Inferior parietal cortex (tissue), 1 donor: ENCODE results near the gene CYP4F12.

Source experiments
- DNase-seq: peaks from one replicate; pipeline ENCODE4 v3.0.0-alpha.2; 2016; ENCODE audit errors: extremely low spot score

The CYP4F12 gene

GRCh38 chr19:15672580-15673175 is at the start of gene CYP4F12:
TSS of gene CYP4F12 (plus strand) at chr19:15673087. CDS start at chr19:15673530, 443 bp downstream.
- DNase-seq, result no peak

DNA sequence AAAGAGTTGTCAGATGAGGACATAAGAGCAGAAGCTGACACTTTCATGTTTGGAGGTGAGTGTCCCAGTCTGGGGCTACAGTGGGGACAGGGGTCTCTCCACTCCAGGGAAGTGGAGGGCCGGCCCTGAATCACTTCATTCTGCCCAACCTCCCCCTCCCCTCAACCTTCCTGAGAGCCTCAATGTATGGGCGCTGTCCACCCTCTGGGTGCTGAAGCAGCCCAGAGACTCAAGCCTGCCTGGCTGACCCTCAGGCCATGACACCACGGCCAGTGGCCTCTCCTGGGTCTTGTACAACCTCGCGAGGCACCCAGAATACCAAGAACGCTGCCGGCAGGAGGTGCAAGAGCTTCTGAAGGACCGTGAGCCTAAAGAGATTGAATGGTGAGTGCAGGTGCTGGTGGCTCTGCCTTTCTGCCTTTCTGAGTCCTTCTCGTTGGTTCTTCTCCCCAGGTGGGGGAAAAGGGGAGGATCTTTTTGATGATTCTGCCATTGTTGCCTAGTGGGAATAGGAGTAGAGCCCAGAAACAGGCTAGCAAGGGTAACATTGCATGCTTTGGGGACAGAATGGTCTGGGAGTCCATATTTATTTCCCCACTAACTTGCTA is 49.1 kb upstream of the CYP4F12 start:
- DNase-seq, result no peak

GRCh38 chr19:15628236-15629002 is 44.5 kb upstream of the CYP4F12 start:
- no peak for DNase-seq

GRCh38 chr19:15629003-15629880 is 43.6 kb upstream of the CYP4F12 start:
- peak; percentile 70 for DNase-seq

GRCh38 chr19:15631817-15632216 is 41.1 kb upstream of the CYP4F12 start:
- DNase-seq, result no peak

GRCh38 chr19:15633082-15633835 is 39.6 kb upstream of the CYP4F12 start:
- DNase-seq, result no peak

DNA sequence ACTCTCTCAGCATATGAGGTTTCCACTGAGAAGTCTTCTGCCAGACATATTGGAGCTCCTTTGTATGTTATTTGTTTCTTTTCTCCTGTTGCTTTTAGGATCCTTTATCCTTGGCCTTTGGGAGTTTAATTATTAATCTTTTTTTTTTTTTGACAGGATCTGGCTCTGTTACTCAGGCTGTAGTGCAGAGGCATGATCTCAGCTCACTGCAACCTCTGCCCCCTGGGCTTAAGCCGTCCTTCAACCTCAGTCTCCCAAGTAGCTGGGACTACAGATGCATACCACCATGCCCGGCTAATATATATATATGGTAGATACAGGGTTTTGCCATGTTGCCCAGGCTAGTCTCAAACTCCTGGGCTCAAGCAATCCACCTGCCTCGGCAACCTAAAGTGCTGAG is 38.8 kb upstream of the CYP4F12 start:
- DNase-seq, result no peak

DNA sequence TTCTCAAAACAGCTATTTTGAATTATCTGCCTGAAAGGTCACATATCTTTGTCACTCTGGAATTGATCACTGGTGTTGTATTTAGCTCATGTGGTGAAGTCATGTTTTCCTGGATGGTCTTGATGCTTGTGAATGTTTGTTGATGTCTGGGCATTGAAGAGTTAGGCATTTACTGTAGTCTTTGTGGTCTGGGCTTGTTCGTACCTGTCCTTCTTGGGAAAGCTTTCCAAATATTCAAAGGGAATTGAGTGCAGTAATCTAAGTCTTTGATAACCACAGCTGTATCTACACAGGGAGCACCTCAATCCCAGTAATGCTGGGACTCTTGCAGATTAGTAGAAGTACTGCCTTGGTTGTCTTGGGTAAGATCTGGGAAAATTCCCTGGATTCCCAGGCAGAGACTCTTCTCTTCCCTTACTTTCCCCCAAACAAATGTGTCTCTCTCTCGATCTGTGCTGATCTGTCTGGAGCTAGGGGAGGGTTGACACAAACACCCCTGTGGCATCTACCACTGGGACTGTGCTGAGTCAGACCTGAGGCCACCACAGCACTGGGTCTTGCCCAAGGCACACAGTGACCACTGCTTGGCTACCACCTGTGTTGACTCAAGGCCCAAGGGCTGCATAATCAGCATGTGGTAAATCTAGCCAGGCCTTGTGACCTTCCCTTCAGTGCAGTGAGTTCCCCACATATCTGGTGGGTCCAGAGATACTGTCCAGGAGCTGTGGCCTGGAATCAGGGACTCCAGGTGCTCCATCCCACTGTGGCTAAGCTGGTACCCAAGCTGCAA is 37.7 kb upstream of the CYP4F12 start:
- no peak for DNase-seq

GRCh38 chr19:15636026-15636425 is 36.9 kb upstream of the CYP4F12 start:
- peak; percentile 55 for DNase-seq

GRCh38 chr19:15639596-15639995 is 33.3 kb upstream of the CYP4F12 start:
- no peak for DNase-seq

GRCh38 chr19:15640294-15640903 is 32.5 kb upstream of the CYP4F12 start, which contains the start of gene CYP4F3:
TSS of gene CYP4F3 (plus strand) at chr19:15640897. CDS start at chr19:15641416, 519 bp downstream.
- peak; percentile 63 for DNase-seq

DNA sequence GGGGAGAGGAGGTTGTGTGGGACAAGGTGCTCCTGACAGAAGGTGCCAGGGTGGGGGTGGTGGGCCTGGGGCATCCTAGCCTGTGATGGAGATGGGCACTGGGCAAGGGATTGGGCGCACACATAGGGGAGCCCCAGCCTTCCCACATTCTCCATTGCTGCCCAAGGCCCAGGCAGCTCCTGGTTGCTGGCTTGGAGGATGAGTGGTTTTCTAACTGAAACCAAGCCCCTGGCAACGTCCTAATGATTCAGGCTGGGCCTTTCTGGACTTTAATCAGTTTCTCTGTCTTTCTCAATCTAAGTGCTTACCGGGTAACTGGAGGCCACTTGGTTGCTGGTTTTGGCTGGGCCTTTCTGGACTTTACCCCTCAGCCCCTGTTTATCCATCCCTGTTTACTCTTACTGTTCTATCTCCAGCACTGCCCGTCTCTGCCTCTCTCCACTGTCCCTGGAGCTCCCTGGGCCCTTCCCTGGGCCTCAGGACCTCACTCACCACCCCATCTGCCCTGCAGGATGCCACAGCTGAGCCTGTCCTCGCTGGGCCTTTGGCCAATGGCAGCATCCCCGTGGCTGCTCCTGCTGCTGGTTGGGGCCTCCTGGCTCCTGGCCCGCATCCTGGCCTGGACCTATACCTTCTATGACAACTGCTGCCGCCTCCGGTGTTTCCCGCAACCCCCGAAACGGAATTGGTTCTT is 31.8 kb upstream of the CYP4F12 start:
- no peak for DNase-seq

DNA sequence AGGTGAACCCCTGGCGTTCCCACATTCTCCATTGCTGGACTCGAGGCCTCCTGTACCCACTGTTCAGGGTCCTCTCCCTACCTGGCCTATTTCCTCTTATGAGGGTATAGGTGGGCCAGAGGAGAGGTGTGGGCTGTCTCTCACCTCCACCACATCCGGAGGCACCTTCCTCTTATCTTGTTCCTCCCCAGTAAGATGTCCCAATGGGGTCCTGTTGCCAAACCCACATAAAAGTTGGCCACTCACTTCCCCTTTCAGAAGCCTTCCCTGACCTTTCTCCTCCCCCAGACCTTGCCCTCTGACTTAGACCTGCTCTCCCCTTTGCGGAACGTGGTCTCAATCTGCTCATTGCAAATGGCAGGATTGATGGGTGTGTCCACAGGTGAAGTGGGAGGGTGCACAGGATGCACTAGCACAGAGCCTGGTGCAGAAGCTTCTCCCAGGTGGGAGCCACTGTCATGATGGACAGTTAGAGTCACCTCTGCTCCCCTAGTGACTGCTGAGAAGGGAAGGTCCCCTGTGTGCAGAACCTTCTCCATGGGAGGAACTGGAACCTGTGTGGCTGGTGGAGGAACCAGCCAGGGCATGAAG is 30.9 kb upstream of the CYP4F12 start:
- no peak for DNase-seq

DNA sequence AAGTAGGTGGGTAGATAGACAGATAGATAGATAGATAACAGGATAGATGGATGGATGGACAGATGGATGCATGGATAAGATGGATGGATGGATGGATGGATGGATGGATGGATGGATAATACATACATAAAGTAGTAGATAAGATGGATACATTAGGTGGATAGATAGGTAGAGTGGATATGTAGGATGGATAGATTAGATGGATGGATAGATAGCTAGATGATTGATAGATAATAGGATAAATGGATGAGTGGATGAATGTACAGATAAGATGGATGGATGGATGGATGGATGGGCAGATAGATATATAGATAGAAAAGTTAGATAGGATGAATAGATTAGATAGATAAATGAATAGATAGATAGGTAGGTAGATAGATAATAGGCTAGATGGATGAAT is 30.1 kb upstream of the CYP4F12 start:
- no peak for DNase-seq

DNA sequence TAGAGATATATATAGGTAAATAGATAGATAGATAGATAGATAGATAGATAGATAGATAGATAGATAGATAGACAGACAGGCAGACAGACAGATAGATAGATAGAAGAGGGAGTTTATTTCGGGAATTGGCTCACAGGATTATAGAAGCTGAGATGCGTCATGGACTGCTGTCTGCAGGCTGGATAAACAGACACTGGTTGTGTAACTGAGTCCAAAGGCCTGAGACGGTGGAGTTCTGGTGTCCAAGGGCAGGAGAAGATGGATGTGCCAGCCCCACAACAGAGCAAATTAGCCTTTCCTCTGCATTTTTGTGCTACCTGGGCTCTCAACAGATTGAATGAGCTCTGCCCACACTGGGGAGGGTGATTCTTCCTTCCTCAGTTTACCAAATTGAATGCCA is 29.5 kb upstream of the CYP4F12 start:
- no peak for DNase-seq

DNA sequence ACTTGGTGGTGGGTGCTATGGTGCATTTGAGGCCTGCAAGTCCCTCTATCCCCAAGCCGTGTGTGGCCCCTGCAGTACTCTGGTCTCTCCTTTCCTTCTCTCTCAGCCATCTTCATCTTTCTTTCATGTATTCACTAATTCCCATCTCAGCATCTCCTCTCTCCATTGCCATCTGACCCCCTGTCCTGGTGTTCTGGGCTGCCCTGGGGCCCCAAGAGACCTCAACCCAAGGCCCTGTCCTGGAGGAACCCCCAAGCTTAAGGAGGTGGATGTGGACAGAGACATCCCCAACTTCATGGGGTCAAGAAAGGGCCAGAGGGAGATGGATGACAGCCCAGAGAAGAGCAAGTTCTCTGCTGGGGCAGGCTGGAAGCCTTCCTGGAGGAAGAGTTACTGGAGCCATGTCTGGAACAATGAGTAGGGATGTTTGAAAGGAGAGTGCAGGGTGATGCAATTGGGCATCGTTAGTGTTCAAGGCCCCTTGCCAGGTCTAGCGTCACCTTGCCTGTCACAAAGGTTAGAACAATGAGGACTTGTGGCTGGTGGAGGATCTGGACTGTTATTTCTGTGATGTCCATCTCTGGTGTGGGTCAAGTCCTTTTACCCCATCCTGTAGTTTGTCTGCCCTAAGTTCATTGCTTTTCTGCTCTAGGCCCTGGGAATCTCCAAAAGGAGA is 28.7 kb upstream of the CYP4F12 start:
- DNase-seq, result no peak

DNA sequence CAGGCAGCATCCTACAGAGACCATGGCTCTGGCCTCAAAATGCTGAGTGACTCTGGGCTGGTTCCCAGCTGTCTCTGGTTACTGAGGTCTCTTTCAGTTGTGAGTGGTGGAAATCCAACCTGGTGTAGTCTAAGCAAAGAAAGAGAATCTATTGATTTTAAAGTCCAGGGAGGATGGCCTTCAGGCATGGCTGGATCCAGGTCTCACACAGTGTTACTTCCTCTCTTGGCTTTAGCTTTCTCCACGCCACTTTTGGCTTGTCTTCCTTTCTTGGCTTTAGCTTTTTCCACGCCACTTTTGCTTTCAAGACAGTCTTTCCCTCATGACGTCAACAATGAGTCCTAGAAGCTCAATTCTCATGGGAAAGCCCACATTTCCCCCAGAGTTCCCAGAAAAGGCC is 28.1 kb upstream of the CYP4F12 start:
- DNase-seq, result no peak

DNA sequence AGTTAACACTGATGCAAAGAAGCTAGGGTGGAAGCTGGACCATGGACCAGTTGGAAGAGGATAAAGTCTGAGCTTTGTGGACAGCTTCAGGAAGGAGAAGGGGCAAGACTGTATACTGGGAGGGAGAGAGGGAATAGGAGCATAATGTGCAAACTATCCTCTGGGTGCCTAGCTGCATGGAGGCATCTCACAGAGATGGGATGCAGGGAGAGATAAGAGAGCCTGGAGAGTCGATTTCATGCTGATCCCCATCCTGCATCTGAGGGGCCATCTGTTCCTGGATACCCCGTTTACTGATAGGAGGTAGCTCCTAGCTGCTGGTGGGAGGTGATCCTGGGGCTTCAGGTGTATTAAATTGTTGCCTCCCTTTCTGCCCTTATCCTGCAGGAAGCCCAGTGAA is 23.4 kb upstream of the CYP4F12 start:
- DNase-seq, result no peak
